Breast epithelium (tissue), 4 donors: ENCODE measurements around the gene BFSP2. TPM values are rescaled to one million over a fixed set of nuclear protein-coding genes. Genes with fewer than 3 reads are reported as not detected.

Source experiments
- DNase-seq, 2 donors: peaks; one replicate each; pipeline ENCODE4 v3.0.0-alpha.2; 2019; ENCODE audit warnings: low spot score in 2 of 2
- H3K27ac ChIP-seq, 2 donors: fragments of 200-600 bp; sonication (generic) in 1 of 2; one replicate each; pipeline ENCODE4 v1.5.1; 2016 to 2019; ENCODE audit warnings: mild to moderate bottlenecking in 1 of 2
- H3K27me3 ChIP-seq, 2 donors: fragments of 200-600 bp; sonication (generic) in 1 of 2; one replicate each; pipeline versions ENCODE4 v1.5.1 to v1.6.0; 2017 to 2019; ENCODE audit warnings: control low read depth in 1 of 2, mild to moderate bottlenecking in 1 of 2
- H3K36me3 ChIP-seq: fragments of 200-600 bp; one replicate; pipeline ENCODE4 v1.5.1; 2019
- H3K4me1 ChIP-seq, 2 donors: fragments of 200-600 bp; sonication (generic); one replicate each; pipeline ENCODE4 v1.5.1; 2016 to 2019; ENCODE audit warnings: control low read depth in 1 of 2
- H3K4me3 ChIP-seq, 3 donors: fragments of 200-600 bp; sonication (generic); 1 replicate in 2 of 3; 2 replicates in 1 of 3; pipeline ENCODE4 v1.5.1; 2016 to 2019; ENCODE audit warnings: mild to moderate bottlenecking in 3 of 3, moderate library complexity in 2 of 3
- H3K9me3 ChIP-seq, 2 donors: fragments of 200-600 bp; sonication (generic) in 1 of 2; one replicate each; pipeline ENCODE4 v1.5.1; 2016 to 2019; ENCODE audit warnings: control low read depth in 1 of 2
- POLR2A ChIP-seq: fragments of 450-650 bp; IDR thresholded peaks from one replicate; pipeline ENCODE4 v1.6.1; 2016; ENCODE audit warnings: antibody characterized with exemption, mild to moderate bottlenecking, moderate library complexity
- POLR2AphosphoS5 ChIP-seq, 3 donors: sonication (generic); formaldehyde crosslinking; IDR thresholded peaks; one replicate each; pipeline ENCODE4 v1.6.1; 2017; ENCODE audit warnings: antibody characterized with exemption in 3 of 3
- intact Hi-C: fragments of 100-400 bp; cut with DNase I; formaldehyde crosslinking; loops from one replicate; pipeline ENCODE4 v1.15.1; 2023; ENCODE audit warnings: low total_unique reads
- total RNA-seq, 3 donors: library from RNA; depleted of rRNA; stranded (reverse); fragments of >200 nt; gene quantifications; one replicate each; pipeline ENCODE4 v1.1.0, GENCODE V29; 2016
- TF ChIP-seq, protein P1 (sequence below), 3 donors: fragments of 450-650 bp; IDR thresholded peaks; one replicate each; pipeline ENCODE4 v1.5.1; 2016 to 2017; ENCODE audit warnings: antibody characterized with exemption in 3 of 3, mild to moderate bottlenecking in 3 of 3, moderate library complexity in 3 of 3

The BFSP2 gene
- total RNA-seq, 3 donors from 2014 or later: not detected

GRCh38 chr3:133408961-133409360, 9.1 kb downstream of the BFSP2 start:
- intact Hi-C loops: no loop called here
- no peak overlapping the region for H3K27ac ChIP-seq
- no peak for DNase-seq
- TF ChIP-seq POLR2AphosphoS5 (IDR thresholded peaks at IDR 0.05) (no peak), POLR2A (no peak)
- TF ChIP-seq, protein P1, sequence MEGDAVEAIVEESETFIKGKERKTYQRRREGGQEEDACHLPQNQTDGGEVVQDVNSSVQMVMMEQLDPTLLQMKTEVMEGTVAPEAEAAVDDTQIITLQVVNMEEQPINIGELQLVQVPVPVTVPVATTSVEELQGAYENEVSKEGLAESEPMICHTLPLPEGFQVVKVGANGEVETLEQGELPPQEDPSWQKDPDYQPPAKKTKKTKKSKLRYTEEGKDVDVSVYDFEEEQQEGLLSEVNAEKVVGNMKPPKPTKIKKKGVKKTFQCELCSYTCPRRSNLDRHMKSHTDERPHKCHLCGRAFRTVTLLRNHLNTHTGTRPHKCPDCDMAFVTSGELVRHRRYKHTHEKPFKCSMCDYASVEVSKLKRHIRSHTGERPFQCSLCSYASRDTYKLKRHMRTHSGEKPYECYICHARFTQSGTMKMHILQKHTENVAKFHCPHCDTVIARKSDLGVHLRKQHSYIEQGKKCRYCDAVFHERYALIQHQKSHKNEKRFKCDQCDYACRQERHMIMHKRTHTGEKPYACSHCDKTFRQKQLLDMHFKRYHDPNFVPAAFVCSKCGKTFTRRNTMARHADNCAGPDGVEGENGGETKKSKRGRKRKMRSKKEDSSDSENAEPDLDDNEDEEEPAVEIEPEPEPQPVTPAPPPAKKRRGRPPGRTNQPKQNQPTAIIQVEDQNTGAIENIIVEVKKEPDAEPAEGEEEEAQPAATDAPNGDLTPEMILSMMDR (IDR thresholded peaks at IDR 0.05): no peak
- H3K27me3 ChIP-seq: no peaks in the 10 kb centered on the region
- H3K4me1 ChIP-seq: no peaks in the 10 kb centered on the region
- H3K4me3 ChIP-seq: no peak overlapping the region
- H3K9me3 ChIP-seq: no peaks in the 10 kb centered on the region
- no peaks in the 10 kb centered on the region for H3K36me3 ChIP-seq

- Histone ChIP-seq H3K4me3 (no peak overlapping the region), H3K27ac (no peak overlapping the region), H3K36me3 (no peaks in the 10 kb centered on the region), H3K9me3 (no peaks in the 10 kb centered on the region), H3K4me1 (no peaks in the 10 kb centered on the region), H3K27me3 (no peaks in the 10 kb centered on the region)
- TF ChIP-seq, protein P1 (IDR thresholded peaks at IDR 0.05): no peak
- no peak for TF ChIP-seq POLR2AphosphoS5 (IDR thresholded peaks at IDR 0.05)
- TF ChIP-seq POLR2A: no peak
- intact Hi-C loops: no loop called here
- DNase-seq: no peak
Observed at GRCh38 chr3:133410191-133410892, 10.5 kb downstream of the BFSP2 start.

DNA sequence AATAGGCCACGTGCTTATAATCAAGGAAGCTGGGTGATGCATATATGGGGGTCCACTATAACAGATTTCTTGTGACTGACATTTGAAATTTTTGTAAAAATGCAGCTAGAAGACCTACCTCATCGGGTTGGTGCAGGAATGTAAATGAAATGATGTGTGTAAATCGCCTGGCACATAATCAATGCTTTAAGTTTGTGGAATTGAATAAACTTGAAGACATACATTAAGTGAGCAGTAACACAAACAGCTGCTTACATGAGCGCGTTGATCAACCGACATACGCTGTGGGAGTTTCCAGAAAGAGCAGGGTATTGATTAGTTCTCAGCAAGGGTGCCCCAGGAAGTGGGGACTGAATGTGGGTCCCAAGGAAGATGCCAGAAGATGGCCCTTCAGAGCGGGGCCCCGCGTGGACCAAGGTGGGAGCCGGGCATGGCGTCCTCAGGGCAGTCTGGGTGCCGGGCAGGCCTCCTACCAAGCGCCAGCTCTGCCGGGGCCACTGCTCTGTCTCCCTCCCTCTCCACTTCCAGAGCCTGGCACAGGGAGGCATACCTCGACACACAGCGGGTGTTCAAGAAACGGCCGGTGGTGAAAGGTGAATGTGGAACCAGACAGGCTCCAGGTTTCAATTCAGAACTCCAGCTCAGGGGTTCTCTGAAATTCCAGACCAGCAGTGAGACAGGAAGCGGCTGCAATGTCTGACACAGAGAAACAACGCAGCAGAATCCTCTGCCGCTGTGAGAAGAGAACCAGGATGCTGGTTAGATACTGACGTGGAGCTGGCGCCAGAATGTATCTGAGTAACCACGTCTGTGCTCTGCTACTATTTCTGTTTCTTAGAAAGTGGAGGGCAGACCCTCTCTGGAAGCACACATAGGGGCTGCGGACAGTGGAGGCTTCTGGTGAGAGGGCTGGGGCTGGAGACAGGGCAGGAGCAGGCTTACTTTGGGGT, 12.6 kb downstream of the BFSP2 start:
- TF ChIP-seq POLR2A: no peak
- TF ChIP-seq POLR2AphosphoS5 (IDR thresholded peaks at IDR 0.05): no peak
- TF ChIP-seq, protein P1 (IDR thresholded peaks at IDR 0.05): no peak
- H3K4me1 ChIP-seq: no peaks in the 10 kb centered on the region
- no peaks in the 10 kb centered on the region for H3K9me3 ChIP-seq
- H3K27me3 ChIP-seq: no peaks in the 10 kb centered on the region
- no peak overlapping the region for H3K27ac ChIP-seq
- no peaks in the 10 kb centered on the region for H3K36me3 ChIP-seq
- intact Hi-C loops: no loop called here
- peak overlapping the region in 1 of 3 donors; percentile 36 for H3K4me3 ChIP-seq
- no peak for DNase-seq

- H3K36me3 ChIP-seq: no peaks in the 10 kb centered on the region
- no peak for DNase-seq
- H3K27me3 ChIP-seq: no peaks in the 10 kb centered on the region
- intact Hi-C loops: no loop called here
- TF ChIP-seq POLR2A: no peak
- H3K9me3 ChIP-seq: no peaks in the 10 kb centered on the region
- peak overlapping the region in 1 of 2 donors; percentile 40 for H3K27ac ChIP-seq
- peak overlapping the region in 2 of 3 donors; percentile 5 to 36 for H3K4me3 ChIP-seq
- H3K4me1 ChIP-seq: no peaks in the 10 kb centered on the region
Observed at GRCh38 chr3:133413161-133414020, 13.5 kb downstream of the BFSP2 start.

DNA sequence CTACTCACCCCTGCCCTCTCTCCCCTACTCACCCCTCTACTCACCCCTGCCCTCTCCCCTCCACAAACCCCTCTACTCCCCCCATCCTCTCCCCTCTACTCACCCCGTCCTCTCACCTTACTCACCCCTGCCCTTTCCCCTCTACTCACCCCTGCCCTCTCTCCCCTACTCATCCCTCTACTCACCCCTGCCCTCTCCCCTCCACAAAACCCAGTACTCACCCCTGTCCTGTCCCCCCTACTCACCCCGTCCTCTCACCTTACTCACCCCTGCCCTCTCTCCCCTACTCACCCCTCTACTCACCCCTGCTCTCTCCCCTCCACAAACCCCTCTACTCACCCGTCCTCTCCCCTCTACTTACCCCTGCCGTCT, 14.2 kb downstream of the BFSP2 start:
- H3K27ac ChIP-seq: peak overlapping the region in 1 of 2 donors; percentile 40
- H3K27me3 ChIP-seq: no peaks in the 10 kb centered on the region
- no peak for TF ChIP-seq POLR2A
- TF ChIP-seq, protein P1 (IDR thresholded peaks at IDR 0.05): no peak
- TF ChIP-seq POLR2AphosphoS5 (IDR thresholded peaks at IDR 0.05): no peak
- no peak for DNase-seq
- H3K4me1 ChIP-seq: no peaks in the 10 kb centered on the region
- no peaks in the 10 kb centered on the region for H3K9me3 ChIP-seq
- H3K4me3 ChIP-seq: no peak overlapping the region
- no peaks in the 10 kb centered on the region for H3K36me3 ChIP-seq
- intact Hi-C loops: no loop called here
